GM12878 (cell line): ENCODE measurements around the gene OLFM2.

ENCODE experiments used
- EP300 ChIP-seq, 2 experiments: fragments of 150-350 bp in 1 of 2; IDR thresholded peaks; 2 replicates each; pipeline ENCODE4 v1.6.1; 2011 to 2012; ENCODE audit warnings: low read depth in 2 of 2, low read length in 2 of 2, borderline replicate concordance in 1 of 2, improper control_type of control experiment in 1 of 2, inconsistent platforms in 1 of 2; ENCODE audit not compliant: control insufficient read depth in 1 of 2
- YBX1 ChIP-seq: fragments of 450-650 bp; IDR thresholded peaks from 2 replicates; pipeline ENCODE4 v1.6.1; 2016; ENCODE audit warnings: antibody characterized with exemption

GRCh38 chr19:9883764-9884163 lies 52.6 kb downstream of the OLFM2 start:
- no peak for TF ChIP-seq EP300 (IDR thresholded peaks at IDR 0.05; ENCODE audit: borderline replicate concordance in 1 of 2, control insufficient read depth in 1 of 2, low read depth in 2 of 2, low read length in 2 of 2)
- no peak for TF ChIP-seq YBX1
